ENCODE results near the gene TRIM71.

DNA sequence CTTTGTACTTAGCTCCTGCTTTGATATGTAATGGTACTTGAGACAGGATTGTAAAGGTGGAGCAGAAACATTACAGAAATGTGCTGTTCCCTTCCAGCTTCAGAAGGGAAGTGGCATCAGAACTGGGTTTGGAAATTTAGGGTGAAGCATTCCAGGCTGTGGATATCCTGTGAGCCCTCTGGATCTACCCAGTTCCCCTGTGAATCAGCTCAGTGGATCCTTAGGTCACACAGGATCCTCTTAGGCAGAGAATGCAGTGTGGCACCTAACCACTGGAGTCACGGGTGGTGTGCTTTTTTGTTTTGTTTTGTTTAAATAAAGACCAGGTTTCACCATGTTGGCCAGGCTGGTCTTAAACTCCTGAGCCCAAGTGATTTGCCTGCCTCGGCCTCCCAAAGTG lies 66.0 kb downstream of the TRIM71 start:
- TF ChIP-seq POLR2A (IDR thresholded peaks at IDR 0.05) (no peak), EP300 (IDR thresholded peaks at IDR 0.05) (no peak)
- TF ChIP-seq, protein P1, sequence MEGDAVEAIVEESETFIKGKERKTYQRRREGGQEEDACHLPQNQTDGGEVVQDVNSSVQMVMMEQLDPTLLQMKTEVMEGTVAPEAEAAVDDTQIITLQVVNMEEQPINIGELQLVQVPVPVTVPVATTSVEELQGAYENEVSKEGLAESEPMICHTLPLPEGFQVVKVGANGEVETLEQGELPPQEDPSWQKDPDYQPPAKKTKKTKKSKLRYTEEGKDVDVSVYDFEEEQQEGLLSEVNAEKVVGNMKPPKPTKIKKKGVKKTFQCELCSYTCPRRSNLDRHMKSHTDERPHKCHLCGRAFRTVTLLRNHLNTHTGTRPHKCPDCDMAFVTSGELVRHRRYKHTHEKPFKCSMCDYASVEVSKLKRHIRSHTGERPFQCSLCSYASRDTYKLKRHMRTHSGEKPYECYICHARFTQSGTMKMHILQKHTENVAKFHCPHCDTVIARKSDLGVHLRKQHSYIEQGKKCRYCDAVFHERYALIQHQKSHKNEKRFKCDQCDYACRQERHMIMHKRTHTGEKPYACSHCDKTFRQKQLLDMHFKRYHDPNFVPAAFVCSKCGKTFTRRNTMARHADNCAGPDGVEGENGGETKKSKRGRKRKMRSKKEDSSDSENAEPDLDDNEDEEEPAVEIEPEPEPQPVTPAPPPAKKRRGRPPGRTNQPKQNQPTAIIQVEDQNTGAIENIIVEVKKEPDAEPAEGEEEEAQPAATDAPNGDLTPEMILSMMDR (IDR thresholded peaks at IDR 0.05), result no peak
